Measurements from ENCODE around the gene CAPZA3.
"Not testable (repeated sequence)": the region's sequence is repeated elsewhere in the genome, so short reads cannot be mapped to it uniquely, and the experiment has no call there.

CAPZA3 gene, protein sequence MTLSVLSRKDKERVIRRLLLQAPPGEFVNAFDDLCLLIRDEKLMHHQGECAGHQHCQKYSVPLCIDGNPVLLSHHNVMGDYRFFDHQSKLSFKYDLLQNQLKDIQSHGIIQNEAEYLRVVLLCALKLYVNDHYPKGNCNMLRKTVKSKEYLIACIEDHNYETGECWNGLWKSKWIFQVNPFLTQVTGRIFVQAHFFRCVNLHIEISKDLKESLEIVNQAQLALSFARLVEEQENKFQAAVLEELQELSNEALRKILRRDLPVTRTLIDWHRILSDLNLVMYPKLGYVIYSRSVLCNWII

DNA sequence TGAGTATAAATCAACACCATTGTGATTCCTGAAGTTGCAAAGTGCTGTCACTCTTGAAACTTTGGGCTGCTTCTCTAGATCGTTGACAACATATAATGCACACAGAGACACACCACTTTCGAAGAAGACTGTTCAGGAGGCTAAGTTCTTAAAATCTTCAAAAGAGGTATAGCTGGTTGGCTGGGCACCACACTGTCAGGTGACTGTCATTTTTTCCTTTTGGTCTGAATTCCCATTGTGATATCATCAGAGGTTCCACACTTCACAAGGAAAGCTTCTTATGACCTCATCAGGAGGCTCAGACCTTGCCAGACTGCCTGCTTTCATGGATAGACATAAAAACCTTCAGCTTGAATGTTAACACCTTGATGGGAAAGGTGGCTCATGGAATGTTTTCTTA is at the start of gene CAPZA3, which contains the start of gene PLCZ1:
CAPZA3 (plus strand) TSS at position 301 of the 400 bp plus-strand sequence. CDS start 150 bp downstream, outside the sequence.
PLCZ1 (minus strand) TSS at position 194 of the 400 bp plus-strand sequence. CDS start 641 bp downstream, outside the sequence.
- no peak for DNase-seq (ENCODE audit: low read depth in 2 of 2)

DNA sequence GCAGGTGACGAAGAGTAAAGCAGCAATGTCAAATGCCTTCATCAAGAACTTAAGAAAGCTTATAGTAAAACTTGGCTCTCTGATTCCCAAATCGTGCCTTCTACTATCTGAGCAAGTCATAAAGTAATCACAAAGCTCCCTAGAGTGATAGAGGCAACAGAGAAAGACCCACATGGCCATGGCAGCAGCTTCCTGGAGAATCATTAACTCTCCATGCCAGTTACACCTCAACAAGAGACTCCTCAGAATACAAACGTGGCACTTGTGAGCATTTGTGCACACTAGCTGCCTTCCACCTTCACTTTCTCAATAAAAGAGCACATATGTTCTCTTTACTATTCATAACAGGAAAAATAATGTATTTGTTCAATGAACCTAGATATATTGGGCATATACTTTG is 48.1 kb upstream of the CAPZA3 start:
- no peak for DNase-seq (ENCODE audit: low read depth in 2 of 2)

GRCh38 chr12:18690653-18691052 is 47.3 kb upstream of the CAPZA3 start:
- no peak for DNase-seq (ENCODE audit: low read depth in 2 of 2)

GRCh38 chr12:18693986-18694385 is 43.9 kb upstream of the CAPZA3 start:
- DNase-seq (ENCODE audit: low read depth in 2 of 2) = not testable (repeated sequence)

- no peak for DNase-seq (ENCODE audit: low read depth in 2 of 2)
Measured at GRCh38 chr12:18696971-18697602, 40.8 kb upstream of the CAPZA3 start.

DNA sequence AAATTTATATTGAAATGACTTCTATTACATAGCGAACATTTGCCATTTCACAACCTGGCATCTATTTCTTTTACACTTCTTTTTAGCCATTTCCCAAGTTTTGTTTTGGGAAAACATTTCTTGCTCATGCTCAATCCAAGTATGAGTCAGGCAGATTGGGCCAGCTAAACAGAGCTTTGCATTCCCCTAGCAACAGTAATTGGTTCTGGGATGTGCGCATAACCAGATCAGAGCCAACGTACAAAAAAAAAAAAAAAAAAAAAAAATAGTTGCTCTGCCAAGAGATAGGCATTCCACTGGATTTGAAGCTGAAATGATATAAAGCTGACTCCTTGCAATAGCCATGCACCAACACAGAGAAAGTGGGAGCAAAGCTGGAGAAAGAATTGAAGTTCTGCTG is 37.6 kb upstream of the CAPZA3 start:
- no peak for DNase-seq (ENCODE audit: low read depth in 2 of 2)

GRCh38 chr12:18703321-18703720 is 34.6 kb upstream of the CAPZA3 start:
- DNase-seq (ENCODE audit: low read depth in 2 of 2) = no peak

DNA sequence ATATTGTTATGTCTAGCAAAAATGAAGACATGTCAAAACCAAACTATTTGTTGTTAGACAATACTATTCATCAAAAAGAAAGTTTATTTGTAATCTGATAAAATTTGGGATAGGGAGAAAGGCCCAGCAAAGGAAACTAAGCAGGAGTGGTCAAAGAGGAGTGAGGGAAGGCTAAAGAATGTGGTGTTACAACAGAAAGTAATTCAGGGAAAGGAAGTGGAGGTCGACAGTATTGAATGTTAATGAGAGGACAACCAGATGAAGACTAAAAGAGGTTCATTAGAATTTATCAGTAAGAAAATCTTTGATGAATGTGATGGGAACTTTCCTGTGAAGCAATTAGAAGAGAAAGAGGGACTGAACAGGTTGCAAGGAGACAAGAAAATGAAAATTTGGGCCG is 34.0 kb upstream of the CAPZA3 start:
- DNase-seq (ENCODE audit: low read depth in 2 of 2) = no peak

GRCh38 chr12:18706798-18707197 is 31.1 kb upstream of the CAPZA3 start:
- DNase-seq (ENCODE audit: low read depth in 2 of 2) = no peak

DNA sequence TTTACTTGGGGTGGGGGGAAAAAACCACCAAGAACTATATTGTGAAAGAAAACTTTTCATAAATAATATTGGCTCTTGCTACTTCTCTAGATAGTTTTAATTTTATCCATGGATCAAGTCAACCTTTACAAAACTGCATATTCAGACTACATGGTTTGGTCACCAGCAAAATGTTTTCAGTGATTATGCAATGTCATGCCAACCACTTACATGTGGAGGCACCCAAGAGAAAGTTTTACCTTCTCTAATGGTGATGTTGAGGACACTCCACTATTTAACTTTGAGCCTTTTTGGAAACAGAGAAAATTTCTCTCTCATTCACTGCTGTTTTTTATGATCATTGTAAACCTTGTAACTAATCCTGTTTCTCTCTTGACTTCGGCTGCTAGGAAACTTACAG is 21.7 kb upstream of the CAPZA3 start:
- DNase-seq (ENCODE audit: low read depth in 2 of 2) = no peak

DNA sequence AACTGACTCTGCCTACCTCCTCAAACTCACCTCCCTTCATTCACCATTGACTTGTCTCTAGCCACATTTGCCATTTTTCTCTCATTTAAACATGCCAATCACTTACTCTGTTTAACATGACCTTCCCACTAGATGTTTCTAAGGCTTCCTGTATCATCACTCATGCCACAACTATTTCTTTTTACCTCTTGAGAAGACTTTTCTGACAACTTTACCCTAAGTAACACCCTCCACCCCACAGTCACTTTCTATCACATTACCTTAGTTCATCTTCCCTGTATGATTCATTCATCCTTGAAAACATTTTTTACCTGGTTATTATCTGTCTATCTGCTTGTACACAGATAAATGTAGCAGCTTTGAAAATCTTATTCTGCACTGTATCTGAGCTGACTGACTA is 19.5 kb upstream of the CAPZA3 start:
- DNase-seq (ENCODE audit: low read depth in 2 of 2) = no peak

- no peak for DNase-seq (ENCODE audit: low read depth in 2 of 2)
Measured at GRCh38 chr12:18719922-18720510, 17.9 kb upstream of the CAPZA3 start.

- no peak for DNase-seq (ENCODE audit: low read depth in 2 of 2)
Measured at GRCh38 chr12:18720690-18721089, 17.2 kb upstream of the CAPZA3 start.

DNA sequence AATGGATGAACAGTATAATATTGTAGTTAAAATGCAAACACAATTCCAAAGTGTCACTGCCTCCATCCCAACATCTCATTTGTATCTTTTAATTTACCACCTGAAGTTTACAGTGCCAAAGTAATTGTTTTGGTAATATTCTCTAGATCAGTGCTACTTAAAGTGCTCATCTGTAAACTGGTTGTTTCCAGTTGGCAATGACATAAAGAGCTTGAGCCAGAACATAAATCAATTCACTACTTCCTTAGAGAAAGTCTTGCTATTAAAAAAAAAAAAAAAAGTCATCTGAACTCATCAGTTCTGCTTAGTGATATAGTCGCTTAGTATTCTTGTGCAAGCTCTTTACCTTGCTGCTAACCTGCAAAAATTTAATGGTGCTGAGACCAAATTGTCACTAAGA is 16.5 kb upstream of the CAPZA3 start:
- no peak for DNase-seq (ENCODE audit: low read depth in 2 of 2)

GRCh38 chr12:18723752-18724151 is 14.2 kb upstream of the CAPZA3 start:
- no peak for DNase-seq (ENCODE audit: low read depth in 2 of 2)

DNA sequence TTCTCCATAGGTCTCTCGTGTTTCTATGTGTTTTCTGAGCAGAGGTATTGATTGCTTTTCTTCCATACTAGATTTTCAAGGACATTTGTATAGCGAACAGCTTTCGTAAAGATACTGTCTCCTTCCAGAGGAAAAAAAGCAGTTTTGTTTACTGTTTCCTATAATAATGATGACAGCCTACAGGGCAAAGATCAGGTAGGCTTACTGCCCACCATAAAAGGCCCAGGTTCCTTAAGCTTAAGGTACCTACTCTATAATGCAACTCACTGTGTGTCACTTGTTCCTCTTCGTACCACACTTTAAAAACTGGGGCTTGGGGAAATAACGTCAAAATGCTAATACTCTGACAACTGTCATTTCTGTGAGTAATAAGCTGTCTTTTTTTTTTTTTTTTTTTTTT is 6.8 kb upstream of the CAPZA3 start:
- no peak for DNase-seq (ENCODE audit: low read depth in 2 of 2)

GRCh38 chr12:18747895-18748294 is 10.0 kb downstream of the CAPZA3 start:
- no peak for DNase-seq (ENCODE audit: low read depth in 2 of 2)

DNA sequence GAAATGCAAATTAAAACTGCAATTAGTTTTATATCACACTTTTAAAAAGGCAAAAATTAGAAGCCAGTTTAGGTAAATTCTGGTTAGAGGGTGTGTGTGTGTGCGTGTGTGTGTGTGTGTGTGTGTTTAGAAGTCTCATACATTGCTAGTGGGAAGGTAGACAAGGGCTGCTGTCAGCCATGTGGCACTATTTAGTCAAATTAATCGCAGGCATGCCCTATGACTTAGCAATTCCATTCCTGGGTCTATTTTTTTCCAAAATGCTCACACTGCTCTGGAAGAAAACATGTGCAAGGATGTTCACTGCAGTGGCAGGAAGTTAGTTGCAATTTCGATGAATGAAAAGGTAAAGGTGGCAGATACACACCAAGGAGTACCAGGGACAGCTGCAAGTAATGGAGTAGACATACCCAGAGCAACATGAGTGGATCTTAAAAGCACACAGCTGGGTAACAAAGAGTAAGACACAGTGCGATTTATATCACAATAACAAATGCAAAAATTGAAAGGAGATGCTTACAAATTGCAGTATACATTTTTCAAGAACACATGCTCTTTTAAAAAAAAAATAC is 11.6 kb downstream of the CAPZA3 start:
- no peak for DNase-seq (ENCODE audit: low read depth in 2 of 2)

GRCh38 chr12:18750085-18750484 is 12.2 kb downstream of the CAPZA3 start:
- no peak for DNase-seq (ENCODE audit: low read depth in 2 of 2)

DNA sequence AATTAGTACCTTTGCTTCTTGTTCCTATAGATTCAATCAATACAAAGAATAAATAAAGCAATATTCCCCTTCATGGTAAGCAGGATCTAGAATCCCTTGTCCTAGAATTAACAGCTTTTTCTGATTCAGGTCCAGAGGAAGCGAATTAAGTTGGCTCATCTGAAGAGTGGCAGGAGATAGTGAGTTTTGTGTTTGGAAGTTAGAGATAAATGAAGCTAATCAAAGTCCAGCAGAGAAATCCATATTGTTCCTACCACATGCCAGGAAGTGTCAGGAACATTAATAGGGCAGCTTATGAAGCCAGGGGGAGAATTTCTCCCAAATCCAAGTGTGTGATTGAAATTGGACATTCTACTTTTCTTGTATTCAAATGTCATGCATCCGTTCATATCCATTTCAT is 13.9 kb downstream of the CAPZA3 start:
- no peak for DNase-seq (ENCODE audit: low read depth in 2 of 2)

- DNase-seq (ENCODE audit: low read depth in 2 of 2) = no peak
Measured at GRCh38 chr12:18752280-18752920, 14.5 kb downstream of the CAPZA3 start.

GRCh38 chr12:18752947-18753346 is 15.0 kb downstream of the CAPZA3 start:
- DNase-seq (ENCODE audit: low read depth in 2 of 2) = no peak
